Pancreas (tissue), 10 donors: ENCODE data around the gene GRPEL2. TPM values are rescaled to one million over a fixed set of nuclear protein-coding genes. Genes with fewer than 3 reads are reported as not detected.
A peak's percentile ranks its signal among the peaks of the same experiment; 100 is the strongest.

Experiments used
- ATAC-seq, 4 donors: fragments of 200-7000 bp; cut with Tn5 transposase; one replicate each; pipeline versions ENCODE4 v1.8.0 to v1.9.1; 2020; ENCODE audit warnings: mild to moderate bottlenecking in 4 of 4, moderate library complexity in 4 of 4
- DNase-seq, 6 donors: peaks; one replicate each; pipeline ENCODE4 v3.0.0-alpha.2; 2020
- FAIRE-seq: peaks from 2 replicates; lab custom pipeline; 2012; peaks lifted over from hg19 to GRCh38; lab: Jason Lieb, UNC
- H3K27ac ChIP-seq, 4 donors: fragments of 200-600 bp; sonication (generic); 1 replicate in 3 of 4; 2 replicates in 1 of 4; pipeline versions ENCODE4 v1.5.0 to v1.8.0; 2020
- H3K27me3 ChIP-seq, 4 donors: fragments of 200-600 bp; one replicate each; pipeline ENCODE4 v1.8.0; 2021
- H3K36me3 ChIP-seq, 3 donors: fragments of 200-600 bp; sonication (generic) in 1 of 3; one replicate each; pipeline versions ENCODE4 v1.5.0 to v1.8.0; 2020 to 2021
- H3K4me1 ChIP-seq, 3 donors: fragments of 200-600 bp; one replicate each; pipeline ENCODE4 v1.8.0; 2021
- H3K4me3 ChIP-seq, 4 donors: fragments of 200-600 bp; sonication (generic) in 2 of 4; one replicate each; pipeline versions ENCODE4 v1.5.0 to v1.8.0; 2020 to 2021
- H3K9me3 ChIP-seq, 4 donors: fragments of 200-600 bp; one replicate each; pipeline ENCODE4 v1.8.0; 2021
- WGBS, 2 donors: extraction: QIAGEN DNeasy Blood & Tissue Kit; methylation state at CpG; one replicate each; pipeline ENCODE4 v1.1.7; 2013; 5-methylcytosine and 5-hydroxymethylcytosine counted together
- intact Hi-C, 3 donors: fragments of 100-400 bp; cut with DNase I; formaldehyde crosslinking; loops; one replicate each; pipeline versions ENCODE4 v1.11.1 to v1.14.2; 2022
- polyA plus RNA-seq, 2 donors: library from polyadenylated mRNA; stranded (reverse); fragments of 200-250 nt; gene quantifications; one replicate each; pipeline ENCODE4 v1.2.3, GENCODE V29; 2013
- total RNA-seq, 6 donors: library from RNA; stranded (reverse); fragmentation: NEBNext Ultra II Directional in 4 of 6; extraction: Animal tissue kit (Norgen Biotek cat#: 25700) in 4 of 6; gene quantifications; one replicate each; pipeline versions ENCODE4 v1.2.1 to v1.2.4, GENCODE V29; 2021 to 2023
- TF ChIP-seq, protein P1 (sequence below), 4 donors: fragments of 200-600 bp; sonication (generic) in 3 of 4; IDR thresholded peaks; one replicate each; pipeline versions ENCODE4 v1.5.0 to v1.8.0; 2021; ENCODE audit warnings: antibody characterized with exemption in 4 of 4
- donor health status: healthy with polysubstance abuse.
- donor health status: DM: no; HTN: no; CAD: no; lungs with moderate emphysema.
- donor health status: DM: no; HTN: no; CAD: no.
- donor health status: control.
- donor health status: control.
- donor health status: Bipolar disorder and iron deficiency.
- donor health status: DM: yes; HTN: yes; CAD: no.
- donor health status: DM: no; HTN: no; CAD: no.
- donor health status: DM: no; HTN: no; CAD: no.
- donor health status: DM: yes; HTN: yes; CAD: no.

Gene GRPEL2
- total RNA-seq: 1 to 10 TPM; 3.7 to 9.0 (median 5.7) TPM
- polyA plus RNA-seq: 1 to 10 TPM; 2.1 to 4.4 TPM

- 1% methylated on average over 53 to 54 of the region's 54 CpGs for WGBS, 2 donors
Observed at GRCh38 chr5:149345147-149345891, at the start of gene GRPEL2. Gene GRPEL2 (plus strand): TSS chr5:149345499. CDS start chr5:149345540, 41 bp downstream.

GRCh38 chr5:149297340-149298025 is 47.8 kb upstream of the GRPEL2 start:
- no peak overlapping the region for H3K4me3 ChIP-seq
- no peak overlapping the region for H3K27ac ChIP-seq
- intact Hi-C loops: no loop called here
- ATAC-seq (no peak), FAIRE-seq (no peak), DNase-seq (no peak)
- no peaks in the 10 kb centered on the region for H3K4me1 ChIP-seq
- no peaks in the 10 kb centered on the region for H3K27me3 ChIP-seq
- H3K9me3 ChIP-seq: no peaks in the 10 kb centered on the region
- TF ChIP-seq, protein P1, sequence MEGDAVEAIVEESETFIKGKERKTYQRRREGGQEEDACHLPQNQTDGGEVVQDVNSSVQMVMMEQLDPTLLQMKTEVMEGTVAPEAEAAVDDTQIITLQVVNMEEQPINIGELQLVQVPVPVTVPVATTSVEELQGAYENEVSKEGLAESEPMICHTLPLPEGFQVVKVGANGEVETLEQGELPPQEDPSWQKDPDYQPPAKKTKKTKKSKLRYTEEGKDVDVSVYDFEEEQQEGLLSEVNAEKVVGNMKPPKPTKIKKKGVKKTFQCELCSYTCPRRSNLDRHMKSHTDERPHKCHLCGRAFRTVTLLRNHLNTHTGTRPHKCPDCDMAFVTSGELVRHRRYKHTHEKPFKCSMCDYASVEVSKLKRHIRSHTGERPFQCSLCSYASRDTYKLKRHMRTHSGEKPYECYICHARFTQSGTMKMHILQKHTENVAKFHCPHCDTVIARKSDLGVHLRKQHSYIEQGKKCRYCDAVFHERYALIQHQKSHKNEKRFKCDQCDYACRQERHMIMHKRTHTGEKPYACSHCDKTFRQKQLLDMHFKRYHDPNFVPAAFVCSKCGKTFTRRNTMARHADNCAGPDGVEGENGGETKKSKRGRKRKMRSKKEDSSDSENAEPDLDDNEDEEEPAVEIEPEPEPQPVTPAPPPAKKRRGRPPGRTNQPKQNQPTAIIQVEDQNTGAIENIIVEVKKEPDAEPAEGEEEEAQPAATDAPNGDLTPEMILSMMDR (IDR thresholded peaks at IDR 0.05): no peak
- no peaks in the 10 kb centered on the region for H3K36me3 ChIP-seq
- 78 to 88% methylated on average over 5 of the region's 5 CpGs for WGBS, 2 donors

More at GRCh38 chr5:149345147-149345891, at the start of gene GRPEL2:
- FAIRE-seq (no peak), DNase-seq (peak; percentile 89 to 97 (median 92)), ATAC-seq (peak; percentile 99)
- intact Hi-C loops: no loop called here
- peak within 1 kb of the TSS; percentile 60 to 86 (median 64) for H3K4me3 ChIP-seq
- H3K9me3 ChIP-seq: no peaks in the 10 kb centered on the region
- TF ChIP-seq, protein P1 (IDR thresholded peaks at IDR 0.05): no peak
- H3K27me3 ChIP-seq: no peaks in the 10 kb centered on the region
- peaks cover 0 to 18% (median 16%) of the 10 kb centered on the region in 3 donors for H3K36me3 ChIP-seq
- peaks cover 0 to 5% (median 0%) of the 10 kb centered on the region in 3 donors for H3K4me1 ChIP-seq
- H3K27ac ChIP-seq: peak within 1 kb of the TSS; percentile 53 to 77 (median 60)

DNA sequence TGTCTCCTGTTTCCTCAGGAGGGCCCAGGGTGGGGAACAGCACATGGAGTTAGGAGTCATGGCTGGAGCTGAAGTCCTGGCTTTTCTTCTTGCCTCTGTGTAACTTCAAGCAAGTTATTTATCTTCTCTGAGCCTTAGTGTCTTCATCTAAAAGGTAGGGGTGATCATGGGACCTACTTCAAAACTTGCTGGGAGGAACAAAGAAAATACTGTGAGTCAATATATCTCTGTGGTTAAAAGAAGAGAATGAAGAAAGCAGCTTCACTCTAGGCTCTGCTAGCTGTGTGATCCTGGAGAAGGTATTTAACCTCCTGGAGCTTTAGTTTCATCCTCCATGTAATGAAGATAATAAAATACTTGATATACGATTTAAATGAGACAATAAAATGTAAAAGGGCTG is 47.1 kb upstream of the GRPEL2 start:
- ATAC-seq: no peak
- Histone ChIP-seq H3K27me3 (no peaks in the 10 kb centered on the region), H3K36me3 (no peaks in the 10 kb centered on the region), H3K9me3 (no peaks in the 10 kb centered on the region), H3K4me1 (no peaks in the 10 kb centered on the region), H3K4me3 (no peak overlapping the region), H3K27ac (no peak overlapping the region)
- TF ChIP-seq, protein P1 (IDR thresholded peaks at IDR 0.05): no peak
- no peak for DNase-seq
- FAIRE-seq: no peak
- intact Hi-C loops: no loop called here
- 47 to 63% methylated on average over 1 of the region's 1 CpG for WGBS, 2 donors

DNA sequence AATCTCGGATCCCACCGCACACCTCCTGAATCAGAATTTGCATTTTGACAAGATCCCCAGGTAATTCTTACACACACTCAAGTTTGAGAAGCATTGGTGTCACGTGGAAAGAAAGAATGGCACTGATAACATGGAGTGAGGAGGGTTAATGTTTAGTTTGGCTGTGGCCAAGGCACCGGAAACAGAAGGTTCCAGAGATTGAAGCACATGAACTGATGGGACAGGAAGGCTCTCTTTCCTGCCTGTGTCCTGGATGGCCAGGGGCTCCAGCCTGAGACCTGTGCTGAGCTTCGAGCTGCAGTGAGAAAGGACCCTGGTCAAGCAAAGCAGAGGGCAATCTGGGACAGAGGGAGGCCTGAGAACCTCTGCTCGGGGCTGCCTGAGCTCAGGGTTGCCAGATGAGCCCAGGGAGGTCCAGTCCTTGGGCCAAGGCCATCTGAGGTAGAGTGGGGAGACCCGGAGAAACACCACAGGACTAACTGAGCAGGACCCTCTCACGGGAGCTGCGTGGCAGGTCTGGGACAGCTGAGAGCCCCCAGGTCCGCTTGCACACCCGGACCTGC is 46.4 kb upstream of the GRPEL2 start:
- ATAC-seq: no peak
- intact Hi-C loops: no loop called here
- DNase-seq: no peak
- TF ChIP-seq, protein P1 (IDR thresholded peaks at IDR 0.05): no peak
- no peak overlapping the region for H3K4me3 ChIP-seq
- 61 to 66% methylated on average over 11 of the region's 11 CpGs for WGBS, 2 donors
- no peaks in the 10 kb centered on the region for H3K9me3 ChIP-seq
- H3K36me3 ChIP-seq: no peaks in the 10 kb centered on the region
- H3K27me3 ChIP-seq: no peaks in the 10 kb centered on the region
- no peak overlapping the region for H3K27ac ChIP-seq
- no peak for FAIRE-seq
- H3K4me1 ChIP-seq: no peaks in the 10 kb centered on the region
